MV-4-11 (cell line): ENCODE measurements around the gene HBEGF.
A peak's percentile ranks its signal among the peaks of the same experiment; 100 is the strongest.

ENCODE experiments used
- DNase-seq: peaks from one replicate; lab custom pipeline; 2025; lab: John Stamatoyannopoulos, UW

The HBEGF gene

GRCh38 chr5:140336388-140336787, 10.0 kb downstream of the HBEGF start:
- no peak for DNase-seq

GRCh38 chr5:140331638-140332037, 14.8 kb downstream of the HBEGF start:
- no peak for DNase-seq

- DNase-seq: no peak
Observed at GRCh38 chr5:140329739-140330481, 16.5 kb downstream of the HBEGF start.

- DNase-seq: no peak
Observed at GRCh38 chr5:140328036-140328764, 18.2 kb downstream of the HBEGF start.

- DNase-seq: no peak
Observed at GRCh38 chr5:140327589-140327988, 18.8 kb downstream of the HBEGF start.

GRCh38 chr5:140325486-140325885, 20.9 kb downstream of the HBEGF start:
- DNase-seq: no peak

GRCh38 chr5:140324617-140325241, 21.7 kb downstream of the HBEGF start:
- DNase-seq: peak; percentile 84

GRCh38 chr5:140324041-140324600, 22.3 kb downstream of the HBEGF start:
- DNase-seq: no peak

- peak; percentile 21 for DNase-seq
Observed at GRCh38 chr5:140322751-140323731, 23.4 kb downstream of the HBEGF start.

- peak; percentile 100 for DNase-seq
Observed at GRCh38 chr5:140321796-140322195, 24.6 kb downstream of the HBEGF start.

GRCh38 chr5:140319833-140320232, 26.6 kb downstream of the HBEGF start:
- DNase-seq: peak; percentile 94

- no peak for DNase-seq
Observed at GRCh38 chr5:140318792-140319191, 27.6 kb downstream of the HBEGF start.

GRCh38 chr5:140317859-140318258, 28.5 kb downstream of the HBEGF start:
- no peak for DNase-seq

GRCh38 chr5:140312791-140313189, 33.6 kb downstream of the HBEGF start:
- DNase-seq: no peak

GRCh38 chr5:140312067-140312790, 34.2 kb downstream of the HBEGF start:
- peak; percentile 53 for DNase-seq

GRCh38 chr5:140311011-140311467, 35.4 kb downstream of the HBEGF start:
- DNase-seq: no peak

GRCh38 chr5:140310434-140310833, 36.0 kb downstream of the HBEGF start:
- no peak for DNase-seq

GRCh38 chr5:140309706-140310249, 36.6 kb downstream of the HBEGF start:
- no peak for DNase-seq

- no peak for DNase-seq
Observed at GRCh38 chr5:140305471-140305870, 40.9 kb downstream of the HBEGF start.

GRCh38 chr5:140303966-140304365, 42.4 kb downstream of the HBEGF start:
- no peak for DNase-seq
